HL-60 (cell line): ENCODE measurements around the gene RASGRP2.
A peak's percentile ranks its signal among the peaks of the same experiment; 100 is the strongest.

Experiments used
- DNase-seq, 2 experiments: peaks; one replicate each; pipeline ENCODE4 v3.0.0-alpha.2; 2010 to 2020; ENCODE audit warnings: low read depth in 1 of 2, low spot score in 1 of 2
- H3K27ac ChIP-seq: fragments of 250-450 bp; sonication (Bioruptor Pico); replicated peaks from 2 replicates; pipeline ENCODE4 v1.5.1; 2020; ENCODE audit warnings: mild to moderate bottlenecking, moderate library complexity
- H3K27me3 ChIP-seq: fragments of 250-450 bp; sonication (Bioruptor Pico); 2 replicates; pipeline ENCODE4 v1.5.1; 2021; ENCODE audit warnings: mild to moderate bottlenecking, moderate library complexity; ENCODE audit not compliant: insufficient read depth, poor library complexity, severe bottlenecking
- H3K4me3 ChIP-seq: replicated peaks from 2 replicates; pipeline ENCODE4 v1.5.1; 2011; ENCODE audit warnings: mild to moderate bottlenecking, control low read depth, low read length; ENCODE audit not compliant: insufficient read depth
- GABPA ChIP-seq: IDR thresholded peaks from 2 replicates; pipeline ENCODE4 v1.6.1; 2012; ENCODE audit warnings: low read depth
- POLR2AphosphoS5 ChIP-seq: IDR thresholded peaks from 2 replicates; pipeline ENCODE4 v1.6.1; 2012; ENCODE audit warnings: low read depth
- SPI1 ChIP-seq: IDR thresholded peaks from 2 replicates; pipeline ENCODE4 v1.6.1; 2012; ENCODE audit warnings: low read depth, mild to moderate bottlenecking, borderline replicate concordance
- TF ChIP-seq, protein P1 (sequence below): IDR thresholded peaks from 2 replicates; pipeline ENCODE4 v1.6.1; 2012; ENCODE audit warnings: low read depth; ENCODE audit not compliant: insufficient replicate concordance
- TF ChIP-seq, protein P2 (sequence below): IDR thresholded peaks from one replicate; pipeline ENCODE4 v1.5.1; 2011; ENCODE audit warnings: low read length, control low read depth, inconsistent platforms; ENCODE audit not compliant: insufficient read depth

The RASGRP2 gene

DNA sequence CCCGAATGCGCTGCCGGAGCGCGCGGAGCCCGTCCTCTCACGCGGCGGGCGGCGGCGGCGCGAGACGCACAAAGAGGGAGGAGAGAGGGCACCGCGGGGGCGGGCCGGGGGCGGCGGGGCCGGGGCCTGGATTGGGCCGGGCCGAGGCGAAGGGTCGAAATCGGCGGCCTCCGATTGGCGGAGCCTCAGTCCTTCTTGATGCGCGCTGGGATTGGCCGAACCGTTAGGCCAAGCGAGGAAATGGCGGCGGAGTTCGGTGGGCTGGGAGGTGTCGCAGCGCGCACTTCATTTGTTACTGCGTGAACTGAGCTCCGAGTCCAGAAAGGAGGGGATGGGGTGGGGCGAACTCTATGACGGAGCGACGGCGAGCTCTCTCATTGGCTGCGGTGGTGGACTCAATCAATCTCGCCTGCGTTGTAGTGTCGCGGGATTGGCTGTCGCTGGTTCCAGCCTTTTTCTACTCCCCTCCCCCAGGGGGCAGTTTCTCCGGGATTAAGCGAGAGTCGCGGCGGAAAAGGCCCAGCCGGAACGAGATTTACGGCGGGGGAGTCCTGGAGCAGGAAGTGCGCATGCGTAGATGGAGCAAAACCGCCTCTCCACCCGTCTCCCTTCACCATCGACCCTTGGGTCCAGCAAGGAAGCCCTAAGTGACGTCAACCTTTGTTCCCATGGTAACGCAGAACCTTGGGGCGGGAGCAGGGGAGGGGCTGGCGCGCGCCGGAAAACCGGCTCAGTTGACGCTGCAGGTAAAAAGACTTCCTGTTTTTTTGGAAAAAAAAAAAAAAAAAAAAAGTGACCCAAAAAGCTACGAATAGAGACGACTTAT, 34.7 kb upstream of the RASGRP2 start, which contains the start of gene SF1:
Gene SF1, minus strand, starts transcription at position 70 of the 826 bp plus-strand sequence. CDS start 150 bp downstream, outside the sequence.
- peak; percentile 99 to 100 for DNase-seq
- peak within 1 kb of the TSS; percentile 94 for H3K27ac ChIP-seq
- H3K27me3 ChIP-seq = no peaks in the 10 kb centered on the region
- H3K4me3 ChIP-seq = peak within 1 kb of the TSS; percentile 80
- peak; percentile 91 for TF ChIP-seq SPI1
- TF ChIP-seq POLR2AphosphoS5 = peak; percentile 76
- TF ChIP-seq, protein P1, sequence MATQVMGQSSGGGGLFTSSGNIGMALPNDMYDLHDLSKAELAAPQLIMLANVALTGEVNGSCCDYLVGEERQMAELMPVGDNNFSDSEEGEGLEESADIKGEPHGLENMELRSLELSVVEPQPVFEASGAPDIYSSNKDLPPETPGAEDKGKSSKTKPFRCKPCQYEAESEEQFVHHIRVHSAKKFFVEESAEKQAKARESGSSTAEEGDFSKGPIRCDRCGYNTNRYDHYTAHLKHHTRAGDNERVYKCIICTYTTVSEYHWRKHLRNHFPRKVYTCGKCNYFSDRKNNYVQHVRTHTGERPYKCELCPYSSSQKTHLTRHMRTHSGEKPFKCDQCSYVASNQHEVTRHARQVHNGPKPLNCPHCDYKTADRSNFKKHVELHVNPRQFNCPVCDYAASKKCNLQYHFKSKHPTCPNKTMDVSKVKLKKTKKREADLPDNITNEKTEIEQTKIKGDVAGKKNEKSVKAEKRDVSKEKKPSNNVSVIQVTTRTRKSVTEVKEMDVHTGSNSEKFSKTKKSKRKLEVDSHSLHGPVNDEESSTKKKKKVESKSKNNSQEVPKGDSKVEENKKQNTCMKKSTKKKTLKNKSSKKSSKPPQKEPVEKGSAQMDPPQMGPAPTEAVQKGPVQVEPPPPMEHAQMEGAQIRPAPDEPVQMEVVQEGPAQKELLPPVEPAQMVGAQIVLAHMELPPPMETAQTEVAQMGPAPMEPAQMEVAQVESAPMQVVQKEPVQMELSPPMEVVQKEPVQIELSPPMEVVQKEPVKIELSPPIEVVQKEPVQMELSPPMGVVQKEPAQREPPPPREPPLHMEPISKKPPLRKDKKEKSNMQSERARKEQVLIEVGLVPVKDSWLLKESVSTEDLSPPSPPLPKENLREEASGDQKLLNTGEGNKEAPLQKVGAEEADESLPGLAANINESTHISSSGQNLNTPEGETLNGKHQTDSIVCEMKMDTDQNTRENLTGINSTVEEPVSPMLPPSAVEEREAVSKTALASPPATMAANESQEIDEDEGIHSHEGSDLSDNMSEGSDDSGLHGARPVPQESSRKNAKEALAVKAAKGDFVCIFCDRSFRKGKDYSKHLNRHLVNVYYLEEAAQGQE = no peak
- TF ChIP-seq, protein P2, sequence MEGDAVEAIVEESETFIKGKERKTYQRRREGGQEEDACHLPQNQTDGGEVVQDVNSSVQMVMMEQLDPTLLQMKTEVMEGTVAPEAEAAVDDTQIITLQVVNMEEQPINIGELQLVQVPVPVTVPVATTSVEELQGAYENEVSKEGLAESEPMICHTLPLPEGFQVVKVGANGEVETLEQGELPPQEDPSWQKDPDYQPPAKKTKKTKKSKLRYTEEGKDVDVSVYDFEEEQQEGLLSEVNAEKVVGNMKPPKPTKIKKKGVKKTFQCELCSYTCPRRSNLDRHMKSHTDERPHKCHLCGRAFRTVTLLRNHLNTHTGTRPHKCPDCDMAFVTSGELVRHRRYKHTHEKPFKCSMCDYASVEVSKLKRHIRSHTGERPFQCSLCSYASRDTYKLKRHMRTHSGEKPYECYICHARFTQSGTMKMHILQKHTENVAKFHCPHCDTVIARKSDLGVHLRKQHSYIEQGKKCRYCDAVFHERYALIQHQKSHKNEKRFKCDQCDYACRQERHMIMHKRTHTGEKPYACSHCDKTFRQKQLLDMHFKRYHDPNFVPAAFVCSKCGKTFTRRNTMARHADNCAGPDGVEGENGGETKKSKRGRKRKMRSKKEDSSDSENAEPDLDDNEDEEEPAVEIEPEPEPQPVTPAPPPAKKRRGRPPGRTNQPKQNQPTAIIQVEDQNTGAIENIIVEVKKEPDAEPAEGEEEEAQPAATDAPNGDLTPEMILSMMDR = no peak
- peak; percentile 47 for TF ChIP-seq GABPA

DNA sequence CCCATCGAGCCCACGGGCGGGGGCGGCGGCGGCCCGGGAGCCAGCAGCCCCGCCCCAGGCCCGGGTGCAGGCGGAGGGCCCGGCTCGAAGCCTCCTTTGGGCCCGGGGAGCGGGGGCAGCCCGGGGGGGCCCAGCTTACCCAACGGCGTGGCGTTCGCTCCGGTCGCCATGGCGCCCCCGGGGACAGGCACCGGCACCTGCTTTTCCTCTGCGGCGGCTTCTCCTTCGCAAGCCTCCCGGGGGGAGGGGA, 34.2 kb upstream of the RASGRP2 start:
- no peaks in the 10 kb centered on the region for H3K27me3 ChIP-seq
- TF ChIP-seq, protein P2 = no peak
- TF ChIP-seq GABPA = no peak
- no peak for DNase-seq
- H3K27ac ChIP-seq = peak overlapping the region; percentile 94
- H3K4me3 ChIP-seq = peak overlapping the region; percentile 58

DNA sequence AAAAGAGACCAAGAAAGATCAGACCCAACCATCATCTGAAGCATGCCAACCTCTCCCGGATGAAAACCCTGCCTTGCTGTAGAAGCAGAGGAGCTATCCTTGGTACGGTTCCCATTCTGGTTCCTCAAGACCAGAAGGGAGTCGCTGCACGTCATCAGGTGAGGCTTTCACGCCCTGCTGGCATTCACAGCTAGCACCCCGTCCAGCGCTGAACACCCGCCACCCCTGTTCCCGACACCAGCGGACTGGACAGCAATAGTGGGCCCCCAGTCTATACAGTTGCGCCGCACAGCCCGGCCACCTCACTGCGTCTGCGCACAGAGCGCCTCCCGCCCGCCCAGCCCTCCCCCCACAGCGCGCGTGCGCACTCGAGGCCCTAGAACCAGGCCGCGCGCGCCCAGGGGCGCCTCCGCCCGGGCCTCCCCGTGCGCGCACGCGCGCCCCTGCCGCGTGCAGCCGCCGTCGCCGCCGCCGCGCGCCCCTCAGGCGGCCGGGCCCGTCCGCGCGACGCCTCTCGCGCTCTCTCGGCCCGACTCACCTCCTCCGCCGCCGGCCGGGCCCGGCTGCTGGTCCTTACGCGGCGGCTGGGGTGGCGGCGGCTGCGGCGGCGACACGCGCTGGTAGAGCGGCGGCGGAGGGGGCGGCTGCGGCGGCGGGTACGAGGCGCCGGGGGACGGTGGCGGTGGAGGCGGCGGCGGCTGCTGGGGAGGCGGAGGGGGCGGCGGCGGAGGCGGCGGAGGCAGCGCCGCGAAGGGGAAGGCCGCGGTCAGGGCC, 33.7 kb upstream of the RASGRP2 start:
- peak; percentile 63 to 72 for DNase-seq
- peak; percentile 65 for TF ChIP-seq POLR2AphosphoS5
- TF ChIP-seq, protein P1 = peak; percentile 89
- no peak for TF ChIP-seq SPI1
- Histone ChIP-seq H3K4me3 (peak overlapping the region; percentile 80), H3K27ac (peak overlapping the region; percentile 65), H3K27me3 (no peaks in the 10 kb centered on the region)

DNA sequence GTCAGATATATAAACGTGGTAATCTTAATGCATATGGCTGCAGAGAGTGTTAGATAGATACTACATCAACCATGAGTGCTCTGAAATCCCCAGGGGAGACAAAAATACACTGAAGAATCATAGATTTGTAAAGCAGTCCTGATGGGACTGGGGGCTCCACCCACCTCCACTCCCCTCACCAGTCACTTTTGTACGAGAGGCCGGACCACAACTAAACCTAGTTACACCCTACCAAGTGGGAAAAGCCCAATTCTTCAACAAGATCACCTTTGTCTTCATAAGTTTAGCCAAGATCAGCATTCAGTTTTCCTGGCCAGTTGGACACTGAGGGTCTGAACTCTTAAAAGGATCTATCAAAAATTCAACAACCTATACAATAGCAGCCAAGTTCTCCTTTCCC, 32.9 kb upstream of the RASGRP2 start:
- DNase-seq = no peak

More for the DNA sequence above, 32.9 kb upstream of the RASGRP2 start:
- TF ChIP-seq, protein P1 = no peak
- TF ChIP-seq, protein P2 = no peak
- TF ChIP-seq SPI1 (no peak), POLR2AphosphoS5 (no peak), GABPA (no peak)
- Histone ChIP-seq H3K27me3 (no peaks in the 10 kb centered on the region), H3K4me3 (peak overlapping the region; percentile 80), H3K27ac (peak overlapping the region; percentile 65)
